Pancreas (tissue), 10 donors: ENCODE results near the gene C2. TPM values are rescaled to one million over a fixed set of nuclear protein-coding genes. Genes with fewer than 3 reads are reported as not detected.

Source experiments
- ATAC-seq, 4 donors: fragments of 200-7000 bp; cut with Tn5 transposase; one replicate each; pipeline versions ENCODE4 v1.8.0 to v1.9.1; 2020; ENCODE audit warnings: mild to moderate bottlenecking in 4 of 4, moderate library complexity in 4 of 4
- DNase-seq, 6 donors: peaks; one replicate each; pipeline ENCODE4 v3.0.0-alpha.2; 2020
- FAIRE-seq: peaks from 2 replicates; lab custom pipeline; 2012; peaks lifted over from hg19 to GRCh38; lab: Jason Lieb, UNC
- H3K27ac ChIP-seq, 4 donors: fragments of 200-600 bp; sonication (generic); 1 replicate in 3 of 4; 2 replicates in 1 of 4; pipeline versions ENCODE4 v1.5.0 to v1.8.0; 2020
- H3K27me3 ChIP-seq, 4 donors: fragments of 200-600 bp; one replicate each; pipeline ENCODE4 v1.8.0; 2021
- H3K36me3 ChIP-seq, 3 donors: fragments of 200-600 bp; sonication (generic) in 1 of 3; one replicate each; pipeline versions ENCODE4 v1.5.0 to v1.8.0; 2020 to 2021
- H3K4me1 ChIP-seq, 3 donors: fragments of 200-600 bp; one replicate each; pipeline ENCODE4 v1.8.0; 2021
- H3K4me3 ChIP-seq, 4 donors: fragments of 200-600 bp; sonication (generic) in 2 of 4; one replicate each; pipeline versions ENCODE4 v1.5.0 to v1.8.0; 2020 to 2021
- H3K9me3 ChIP-seq, 4 donors: fragments of 200-600 bp; one replicate each; pipeline ENCODE4 v1.8.0; 2021
- CTCF ChIP-seq, 4 donors: fragments of 200-600 bp; sonication (generic) in 3 of 4; IDR thresholded peaks; one replicate each; pipeline versions ENCODE4 v1.5.0 to v1.8.0; 2021; ENCODE audit warnings: antibody characterized with exemption in 4 of 4
- WGBS, 2 donors: extraction: QIAGEN DNeasy Blood & Tissue Kit; methylation state at CpG; one replicate each; pipeline ENCODE4 v1.1.7; 2013; 5-methylcytosine and 5-hydroxymethylcytosine counted together
- intact Hi-C, 3 donors: fragments of 100-400 bp; cut with DNase I; formaldehyde crosslinking; loops; one replicate each; pipeline versions ENCODE4 v1.11.1 to v1.14.2; 2022
- polyA plus RNA-seq, 2 donors: library from polyadenylated mRNA; stranded (reverse); fragments of 200-250 nt; gene quantifications; one replicate each; pipeline ENCODE4 v1.2.3, GENCODE V29; 2013
- total RNA-seq, 6 donors: library from RNA; stranded (reverse); fragmentation: NEBNext Ultra II Directional in 4 of 6; extraction: Animal tissue kit (Norgen Biotek cat#: 25700) in 4 of 6; gene quantifications; one replicate each; pipeline versions ENCODE4 v1.2.1 to v1.2.4, GENCODE V29; 2021 to 2023
- donor health status: healthy with polysubstance abuse.
- donor health status: DM: no; HTN: no; CAD: no; lungs with moderate emphysema.
- donor health status: DM: no; HTN: no; CAD: no.
- donor health status: control.
- donor health status: control.
- donor health status: Bipolar disorder and iron deficiency.
- donor health status: DM: yes; HTN: yes; CAD: no.
- donor health status: DM: no; HTN: no; CAD: no.
- donor health status: DM: no; HTN: no; CAD: no.
- donor health status: DM: yes; HTN: yes; CAD: no.

C2 gene
- total and polyA plus RNA-seq, 8 donors, result 0.63 to 14.0 (median 2.2) TPM

- DNase-seq, result no peak
- H3K36me3 ChIP-seq, result peaks cover 0 to 56% (median 7%) of the 10 kb centered on the region in 3 donors
- no peaks in the 10 kb centered on the region for H3K27me3 ChIP-seq
- no peak for FAIRE-seq
- H3K9me3 ChIP-seq, result no peaks in the 10 kb centered on the region
- H3K4me1 ChIP-seq, result no peaks in the 10 kb centered on the region
- no peak overlapping the region for H3K27ac ChIP-seq
- no peak for TF ChIP-seq CTCF (IDR thresholded peaks at IDR 0.05)
- H3K4me3 ChIP-seq, result no peak overlapping the region
- 83 to 90% methylated on average over 7 of the region's 7 CpGs for WGBS, 2 donors
- ATAC-seq, result no peak
- intact Hi-C loops, result no loop called here
Measured at GRCh38 chr6:31966506-31966905, 39.0 kb downstream of the C2 start.

- no peaks in the 10 kb centered on the region for H3K9me3 ChIP-seq
- ATAC-seq, result no peak
- no peak overlapping the region for H3K27ac ChIP-seq
- 71 to 78% methylated on average over 10 of the region's 10 CpGs for WGBS, 2 donors
- no peaks in the 10 kb centered on the region for H3K27me3 ChIP-seq
- H3K36me3 ChIP-seq, result peaks cover 0 to 51% (median 7%) of the 10 kb centered on the region in 3 donors
- DNase-seq, result no peak
- no peaks in the 10 kb centered on the region for H3K4me1 ChIP-seq
- no peak overlapping the region for H3K4me3 ChIP-seq
- intact Hi-C loops, result no loop called here
- no peak for TF ChIP-seq CTCF (IDR thresholded peaks at IDR 0.05)
- no peak for FAIRE-seq
Measured at GRCh38 chr6:31966997-31967925, 39.7 kb downstream of the C2 start.

- Histone ChIP-seq H3K4me3 (no peak overlapping the region), H3K27me3 (no peaks in the 10 kb centered on the region), H3K27ac (no peak overlapping the region), H3K4me1 (peaks cover 0 to 3% (median under 1%) of the 10 kb centered on the region in 3 donors), H3K9me3 (no peaks in the 10 kb centered on the region), H3K36me3 (peaks cover 0 to 44% (median 7%) of the 10 kb centered on the region in 3 donors)
- intact Hi-C loops, result no loop called here
- ATAC-seq, result no peak
- no peak for TF ChIP-seq CTCF (IDR thresholded peaks at IDR 0.05)
- no peak for FAIRE-seq
- DNase-seq, result no peak
- WGBS, 2 donors, result 72 to 79% methylated on average over 3 of the region's 3 CpGs
Measured at GRCh38 chr6:31967926-31968320, 40.4 kb downstream of the C2 start.

- DNase-seq (no peak), FAIRE-seq (no peak), ATAC-seq (no peak)
- Histone ChIP-seq H3K9me3 (no peaks in the 10 kb centered on the region), H3K4me1 (peaks cover 0 to 7% (median 4%) of the 10 kb centered on the region in 3 donors), H3K36me3 (peaks cover 0 to 42% (median 7%) of the 10 kb centered on the region in 3 donors), H3K4me3 (no peak overlapping the region), H3K27ac (no peak overlapping the region), H3K27me3 (no peaks in the 10 kb centered on the region)
- 83 to 90% methylated on average over 9 to 11 of the region's 11 CpGs for WGBS, 2 donors
- intact Hi-C loops, result no loop called here
- TF ChIP-seq CTCF (IDR thresholded peaks at IDR 0.05), result no peak
Measured at GRCh38 chr6:31968326-31968725, 40.8 kb downstream of the C2 start.
